Measurements from ENCODE around the gene R3HCC1L.

The R3HCC1L gene

GRCh38 chr10:98293550-98294269, 159.3 kb downstream of the R3HCC1L start:
- no peak for DNase-seq

- no peak for DNase-seq
These were observed 159.8 kb downstream of the R3HCC1L start for GRCh38 chr10:98294270-98294627.
